Effector CD4-positive, alpha-beta T cell (primary cell): Measurements from ENCODE around the gene GLOD4.
A peak's percentile ranks its signal among the peaks of the same experiment; 100 is the strongest.
"Not testable (repeated sequence)": the region's sequence is repeated elsewhere in the genome, so short reads cannot be mapped to it uniquely, and the experiment has no call there.

Source experiments
- DNase-seq: peaks from one replicate; pipeline ENCODE4 v3.0.0-alpha.2; 2020

Gene GLOD4

DNA sequence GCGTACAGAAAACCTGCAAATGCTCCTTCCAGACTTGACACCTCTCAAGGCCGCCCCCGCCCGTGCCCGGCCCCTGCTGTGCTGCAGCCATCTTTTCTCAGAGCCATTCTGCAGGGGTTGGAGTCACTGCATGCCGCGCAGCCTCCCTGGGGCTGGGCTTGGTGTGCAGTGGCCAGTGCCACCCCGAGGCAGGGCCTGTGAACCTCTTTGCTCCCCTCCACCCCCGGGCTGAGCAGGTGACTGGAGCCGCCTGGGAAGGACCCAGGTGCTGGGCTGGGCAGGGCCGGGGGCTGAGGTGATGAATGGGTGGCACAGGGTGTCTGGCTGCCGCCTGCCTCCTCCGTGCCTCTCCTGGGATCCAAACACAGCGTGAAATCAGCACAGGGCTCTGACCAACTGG is 20.4 kb upstream of the GLOD4 start:
- DNase-seq = no peak

DNA sequence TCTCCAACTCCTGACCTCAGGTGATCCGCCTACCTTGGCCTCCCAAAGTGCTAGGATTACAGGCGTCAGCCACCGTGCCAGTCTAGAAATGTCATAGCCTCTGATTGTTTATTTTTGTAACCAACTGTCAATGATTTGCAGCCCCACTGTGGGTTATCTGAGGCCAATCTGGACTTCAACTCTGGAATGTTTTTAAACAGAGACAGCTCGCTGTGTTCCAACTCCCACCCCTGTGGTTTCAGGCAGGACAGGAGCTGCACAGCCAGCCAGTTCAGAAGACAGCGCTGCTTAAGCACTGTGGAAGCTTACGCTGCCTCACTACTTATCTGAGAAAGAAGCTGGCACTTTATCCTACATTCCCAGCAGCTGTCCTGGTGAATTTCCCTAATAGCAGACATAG is 19.6 kb upstream of the GLOD4 start:
- DNase-seq = no peak

DNA sequence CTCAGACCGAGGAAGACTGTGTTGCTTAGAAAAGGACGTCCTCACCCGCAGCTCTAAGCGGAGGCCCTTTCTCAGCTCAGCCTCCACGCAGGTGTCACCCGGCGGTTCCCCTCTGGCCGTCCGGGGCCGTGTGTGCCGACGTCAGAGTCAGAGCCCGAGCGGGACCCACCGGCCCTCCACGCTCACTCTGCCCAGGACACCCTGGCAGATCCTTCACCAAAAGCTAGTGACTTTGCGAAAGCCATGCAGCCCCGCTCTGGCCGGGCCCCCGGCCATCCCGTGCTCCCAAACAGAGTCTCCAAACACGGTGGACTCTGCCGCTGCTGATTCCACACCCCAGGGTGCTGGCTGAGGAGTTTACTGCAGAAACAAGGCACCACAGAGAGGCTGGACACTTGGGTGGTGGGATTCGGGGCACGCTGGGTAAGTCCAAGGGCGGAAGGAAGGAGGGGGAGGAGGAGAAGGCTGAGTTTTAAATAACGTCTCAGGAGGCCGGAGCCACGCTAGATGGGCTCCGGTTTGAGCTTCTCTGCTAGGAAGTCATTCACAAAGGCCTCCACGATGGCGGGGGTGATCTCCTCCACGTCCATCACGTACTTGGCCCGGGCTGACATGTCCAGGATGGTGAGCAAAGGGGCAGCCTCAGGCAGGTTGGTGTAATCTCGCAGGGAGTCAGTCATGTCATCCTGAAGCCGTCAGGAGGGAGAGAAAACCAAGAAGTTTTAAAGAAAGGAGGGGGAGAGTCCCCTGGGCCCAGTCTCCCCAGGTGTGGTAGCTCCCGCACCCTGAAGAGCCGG is 18.6 kb upstream of the GLOD4 start:
- no peak for DNase-seq

DNA sequence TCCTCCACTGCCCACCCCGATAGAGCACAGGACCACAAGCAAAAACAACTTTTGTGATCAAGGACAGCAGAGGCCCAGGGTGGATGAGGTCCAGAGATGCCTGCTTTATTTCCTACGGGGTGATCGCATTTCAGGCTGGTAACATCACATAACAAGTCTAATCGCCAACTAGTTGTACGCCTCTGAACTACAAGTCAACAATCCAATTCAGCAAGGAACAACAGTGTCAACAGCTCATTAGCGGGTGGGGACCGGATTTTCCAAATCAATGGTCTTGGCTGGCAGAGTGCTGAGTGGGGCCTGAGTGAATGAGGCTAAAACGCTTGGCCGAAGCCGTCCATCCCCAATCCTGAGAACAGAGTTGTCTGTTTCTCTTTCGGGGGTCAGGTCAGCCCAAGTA is 17.2 kb upstream of the GLOD4 start:
- DNase-seq = no peak

DNA sequence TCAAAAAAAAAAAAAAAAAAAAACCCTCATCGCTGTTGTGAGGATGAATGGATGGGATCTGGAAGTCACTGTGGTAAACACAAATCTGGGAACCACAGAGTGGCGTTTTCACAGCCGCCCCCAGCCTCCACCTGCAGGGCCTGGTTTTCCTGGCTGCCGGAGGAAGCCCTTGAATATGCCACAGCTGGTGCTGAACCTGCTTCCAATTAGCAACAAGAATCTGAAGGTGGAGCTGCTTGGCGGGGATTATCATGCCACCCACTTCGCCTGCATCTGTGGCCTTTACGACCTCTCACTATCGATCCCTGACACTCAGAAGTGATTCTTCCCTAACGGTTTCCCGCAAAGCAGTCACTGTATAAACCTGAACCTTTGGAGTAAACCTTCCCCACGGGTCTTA is 16.2 kb upstream of the GLOD4 start:
- DNase-seq = no peak

DNA sequence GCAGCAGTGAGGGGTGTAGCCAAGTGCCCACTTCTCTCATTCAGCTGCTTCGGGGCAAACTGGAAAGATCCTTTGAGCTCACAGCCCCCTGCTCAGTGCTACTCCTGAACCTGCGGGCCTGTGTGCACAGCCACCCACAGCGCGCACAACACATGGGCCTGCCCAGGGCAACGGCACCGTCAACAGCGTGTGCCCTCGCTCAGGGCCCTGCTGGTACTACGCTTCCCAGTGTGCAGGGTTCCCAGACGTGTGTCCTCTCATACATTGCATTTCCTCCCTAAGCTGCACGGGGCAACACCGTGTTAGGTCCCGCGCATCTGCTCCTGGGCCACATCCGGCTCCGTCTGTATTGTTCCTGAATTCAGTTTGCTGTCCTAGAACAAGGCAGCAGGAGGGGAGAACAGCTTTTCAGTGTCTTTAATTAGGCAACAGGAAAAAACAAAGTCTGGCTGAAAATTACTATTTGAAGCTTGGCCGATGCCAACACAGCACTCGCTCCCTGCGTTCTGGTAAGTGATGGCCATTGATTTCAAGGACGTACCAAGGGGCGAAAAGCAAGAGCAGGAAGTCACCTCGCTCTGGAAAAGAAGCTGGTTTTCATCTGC is 15.3 kb upstream of the GLOD4 start:
- DNase-seq = no peak

DNA sequence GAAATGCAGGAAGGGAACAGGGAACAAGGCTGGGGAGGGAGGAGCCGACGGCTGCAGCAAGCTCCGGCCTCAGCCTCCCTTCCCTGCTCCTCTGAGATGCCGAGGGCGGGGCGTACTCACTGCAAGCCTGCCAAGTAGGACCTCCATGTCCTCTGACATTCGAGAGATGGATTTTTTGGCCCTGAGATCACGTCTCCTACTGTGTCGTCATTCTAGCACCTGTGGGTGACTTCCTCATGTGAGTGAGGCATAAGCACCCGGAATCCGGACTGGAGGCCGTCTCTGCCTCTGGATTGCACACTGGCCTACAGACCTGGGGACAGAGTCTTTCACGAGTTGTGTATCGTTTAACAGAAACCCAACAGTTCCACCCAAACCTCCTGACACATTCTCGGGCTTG is 14.5 kb upstream of the GLOD4 start:
- no peak for DNase-seq

DNA sequence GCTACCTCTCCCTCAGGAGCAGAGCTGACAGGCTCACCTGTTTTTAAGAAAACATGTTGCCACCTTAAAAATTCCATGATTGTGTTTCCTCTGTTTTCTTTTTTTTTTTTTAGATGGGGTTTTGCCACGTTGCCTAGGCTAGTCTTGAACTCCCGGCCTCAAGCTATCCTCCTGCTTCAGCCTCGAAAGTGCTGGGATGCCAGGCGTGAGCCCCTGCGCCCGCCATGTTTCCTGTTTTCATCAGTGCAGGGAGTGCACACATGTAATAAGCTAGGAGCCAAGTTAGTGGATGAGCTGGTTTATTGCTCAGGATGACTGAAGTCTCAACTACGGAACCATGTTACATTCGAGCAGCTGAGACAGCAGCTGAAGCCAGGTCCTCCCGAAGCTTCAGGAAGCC is 13.6 kb upstream of the GLOD4 start:
- DNase-seq = no peak

DNA sequence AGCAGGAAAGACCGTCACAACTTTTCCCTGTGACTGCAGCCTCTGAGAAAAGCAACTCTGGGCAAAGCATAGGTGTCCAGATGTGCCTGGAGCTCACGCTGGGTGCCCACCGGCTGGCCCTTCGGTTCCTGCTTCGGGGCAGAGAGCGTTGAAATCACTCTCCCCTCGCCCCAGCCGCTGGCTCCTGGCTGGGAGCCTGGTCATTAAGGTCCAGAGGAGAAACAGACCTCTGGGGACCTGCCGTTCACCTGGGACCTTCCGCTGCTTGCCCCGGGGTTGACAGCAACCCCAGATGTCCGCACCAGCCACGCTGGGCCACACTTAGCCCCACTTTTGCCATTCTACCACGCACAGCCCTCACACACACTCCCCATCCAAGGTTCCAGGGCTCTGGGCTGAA is 13.2 kb upstream of the GLOD4 start:
- no peak for DNase-seq

DNA sequence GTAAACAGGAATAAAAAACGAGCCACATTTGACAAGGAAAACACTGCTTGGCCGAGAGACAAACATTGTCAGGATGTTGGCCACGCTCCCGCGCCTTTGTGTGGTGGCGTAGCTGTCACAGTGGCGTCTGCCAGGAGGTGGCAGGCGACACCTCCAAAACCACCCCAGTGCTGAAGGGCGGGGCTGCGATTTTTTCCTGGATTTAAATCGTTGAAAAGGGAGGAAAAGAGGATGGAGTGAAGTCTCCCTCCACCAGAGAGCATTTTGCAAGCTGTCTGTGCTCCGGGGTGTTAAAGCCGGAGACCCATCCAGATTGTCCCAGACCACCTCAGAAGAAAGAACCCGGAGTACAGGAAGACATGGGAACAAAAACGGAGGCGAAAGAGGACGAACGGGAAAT is 12.8 kb upstream of the GLOD4 start:
- DNase-seq = peak; percentile 18

DNA sequence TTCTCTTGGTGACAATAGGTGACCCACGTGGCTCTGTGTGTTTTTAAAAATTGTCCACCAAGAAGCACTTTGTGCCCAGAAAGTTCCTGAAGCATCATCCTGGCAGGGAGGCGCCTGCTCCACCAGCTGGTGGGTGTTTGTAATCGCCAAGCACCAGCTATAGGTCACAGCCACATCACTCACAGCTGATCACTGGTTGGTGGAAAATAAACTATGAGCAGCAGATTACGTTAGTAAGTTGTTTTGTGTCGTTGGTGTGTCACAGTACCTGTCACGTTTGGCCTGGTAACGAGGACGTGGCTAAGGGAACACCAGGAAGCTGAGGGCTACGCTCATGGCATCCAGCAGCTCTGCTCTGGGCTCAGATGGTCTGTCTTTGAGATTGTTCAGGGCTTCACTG is 10.2 kb upstream of the GLOD4 start:
- DNase-seq = no peak

DNA sequence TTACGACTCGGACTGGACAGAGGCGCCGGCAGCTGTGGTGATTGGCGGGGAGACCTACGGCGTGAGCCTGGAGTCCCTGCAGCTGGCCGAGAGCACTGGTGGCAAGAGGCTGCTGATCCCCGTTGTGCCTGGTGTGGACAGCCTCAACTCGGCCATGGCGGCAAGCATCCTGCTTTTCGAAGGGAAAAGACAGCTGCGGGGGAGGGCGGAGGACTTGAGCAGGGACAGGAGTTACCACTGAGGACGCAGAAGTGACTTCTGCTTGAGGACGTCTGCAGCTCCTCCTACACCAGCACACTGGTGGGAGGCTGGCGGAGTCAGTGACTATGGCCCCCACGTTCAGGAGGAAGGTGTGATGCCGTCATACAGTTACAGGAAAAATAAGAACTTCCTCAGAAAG is 9.7 kb upstream of the GLOD4 start:
- DNase-seq = no peak

DNA sequence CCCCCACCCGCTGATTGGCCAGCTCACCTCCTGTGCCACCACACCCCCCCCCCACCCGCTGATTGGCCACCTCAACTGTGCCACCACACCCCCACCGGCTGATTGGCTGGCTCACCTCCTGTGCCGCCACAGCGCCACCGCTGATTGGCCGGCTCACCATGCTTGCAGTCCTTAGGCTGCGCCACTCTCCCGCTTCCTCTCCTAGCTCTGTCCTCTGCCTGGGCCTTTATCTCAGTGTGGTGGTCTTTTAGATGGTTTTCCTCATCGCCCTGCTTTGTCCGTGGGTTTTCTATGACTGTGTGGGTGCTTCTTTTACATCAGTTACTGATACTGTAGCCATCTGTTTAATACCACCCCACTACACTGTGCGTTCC is 8.8 kb upstream of the GLOD4 start:
- DNase-seq = not testable (repeated sequence)

DNA sequence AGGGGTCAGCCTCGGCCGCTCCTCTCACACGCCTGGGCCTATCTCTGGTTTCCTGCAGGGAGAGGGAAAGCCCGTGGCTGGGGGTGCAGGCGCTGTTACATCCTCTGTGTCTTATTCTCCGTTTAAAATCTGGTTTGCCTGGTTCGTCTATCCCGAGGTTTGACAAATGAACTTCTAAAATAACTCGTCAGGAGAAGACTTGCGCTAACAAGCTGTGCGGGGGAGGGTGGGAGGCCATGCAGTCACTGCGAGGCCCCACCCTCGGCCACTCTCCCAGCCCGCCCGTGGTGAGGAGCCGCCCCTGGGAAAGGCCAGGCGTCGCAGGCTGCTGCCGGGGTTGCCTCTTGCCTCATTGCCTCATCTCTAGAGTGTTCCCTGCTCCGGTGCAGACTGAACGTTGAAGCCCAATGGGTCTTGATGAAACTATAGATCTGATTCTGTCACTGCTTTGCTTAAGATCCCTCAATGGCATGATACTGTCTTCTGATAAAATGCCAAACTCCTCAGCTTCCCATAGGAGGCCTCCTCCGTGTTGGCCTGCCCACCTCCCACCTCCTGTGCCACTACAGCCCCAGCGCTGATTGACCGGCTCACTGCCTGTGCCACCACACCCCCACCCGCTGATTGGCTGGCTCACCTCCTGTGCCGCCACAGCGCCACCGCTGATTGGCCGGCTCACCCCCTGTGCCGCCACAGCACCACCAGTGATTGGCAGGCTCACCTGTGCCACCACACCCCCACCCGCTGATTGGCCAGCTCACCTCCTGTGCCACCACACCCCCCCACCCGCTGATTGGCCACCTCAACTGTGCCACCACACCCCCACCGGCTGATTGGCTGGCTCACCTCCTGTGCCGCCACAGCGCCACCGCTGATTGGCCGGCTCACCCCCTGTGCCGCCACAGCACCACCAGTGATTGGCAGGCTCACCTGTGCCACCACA is 8.1 kb upstream of the GLOD4 start:
- DNase-seq = not testable (repeated sequence)

DNA sequence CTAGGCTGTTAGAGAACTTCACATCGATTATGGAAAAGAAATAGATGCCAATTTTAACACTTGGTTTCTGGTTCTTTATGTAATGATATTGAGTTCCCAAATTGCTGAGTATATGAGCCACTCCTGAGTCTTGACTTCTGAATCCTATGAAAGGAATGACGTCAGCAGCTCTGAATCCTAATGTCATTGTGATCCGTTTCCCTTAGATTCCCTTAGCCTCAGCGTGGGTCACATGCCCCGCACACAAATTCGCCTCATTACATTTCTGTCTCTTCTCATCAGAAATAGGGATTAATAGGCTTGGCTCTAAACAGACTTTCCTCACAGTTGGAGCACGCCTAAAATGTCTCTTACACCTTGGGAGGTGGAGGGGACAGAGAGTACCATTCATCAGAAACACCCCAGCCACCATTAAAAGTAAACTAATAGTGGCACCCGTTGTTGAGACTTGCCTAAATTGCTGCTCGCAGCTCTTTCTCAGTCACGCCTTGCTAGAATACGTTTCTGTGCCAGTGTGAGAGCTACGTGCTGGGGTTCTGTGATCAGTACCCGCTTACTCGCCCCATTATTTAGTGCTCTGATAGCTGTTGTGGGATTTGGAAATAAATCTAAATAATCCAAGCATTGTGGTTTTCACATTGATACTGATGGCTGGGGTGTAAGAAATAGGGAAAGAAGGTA is 7.2 kb upstream of the GLOD4 start:
- DNase-seq = no peak

DNA sequence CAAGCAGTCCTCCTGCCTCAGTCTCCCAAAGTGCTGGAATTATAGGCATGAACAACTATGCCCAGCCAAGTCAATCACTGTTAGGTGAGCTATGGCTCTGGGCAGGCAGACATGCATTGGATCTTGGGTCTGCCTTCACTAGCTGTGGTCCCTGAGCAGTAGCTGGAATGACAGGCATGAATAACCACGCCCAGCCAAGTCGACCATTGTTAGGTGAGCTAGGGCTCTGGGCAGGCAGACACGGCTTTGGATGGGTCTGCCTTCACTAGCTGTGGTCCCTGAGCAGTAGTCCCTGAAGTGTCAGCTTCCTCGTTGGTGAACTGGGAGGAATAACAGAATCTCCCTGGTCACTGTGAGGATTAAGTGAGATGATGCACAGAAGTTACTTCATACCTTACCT is 6.5 kb upstream of the GLOD4 start:
- DNase-seq = no peak

DNA sequence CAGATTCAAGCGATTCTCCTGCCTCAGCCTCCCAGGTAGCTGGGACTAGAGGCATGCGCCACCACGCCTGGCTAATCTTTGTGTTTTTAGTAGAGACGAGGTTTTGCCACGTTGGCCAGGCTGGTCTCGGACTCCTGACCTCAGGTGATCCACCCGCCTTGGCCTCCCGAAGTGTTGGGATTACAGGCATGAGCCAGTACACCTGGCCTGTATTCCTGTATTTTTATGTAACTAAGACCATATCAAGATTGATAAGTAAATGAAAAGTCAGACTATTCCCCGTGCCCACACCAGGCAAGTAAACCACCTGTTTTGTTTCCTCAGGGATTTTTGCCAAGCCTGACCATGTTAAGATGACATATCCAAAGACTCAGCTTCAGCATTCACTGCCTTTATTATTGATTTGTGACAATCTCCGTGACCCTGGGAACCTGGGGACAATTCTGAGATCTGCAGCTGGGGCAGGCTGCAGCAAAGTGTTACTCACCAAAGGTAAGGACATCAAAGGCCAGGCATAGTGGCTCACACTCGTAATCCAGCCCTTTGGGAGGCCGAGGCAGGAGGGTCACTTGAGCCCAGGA is 5.7 kb upstream of the GLOD4 start:
- no peak for DNase-seq

DNA sequence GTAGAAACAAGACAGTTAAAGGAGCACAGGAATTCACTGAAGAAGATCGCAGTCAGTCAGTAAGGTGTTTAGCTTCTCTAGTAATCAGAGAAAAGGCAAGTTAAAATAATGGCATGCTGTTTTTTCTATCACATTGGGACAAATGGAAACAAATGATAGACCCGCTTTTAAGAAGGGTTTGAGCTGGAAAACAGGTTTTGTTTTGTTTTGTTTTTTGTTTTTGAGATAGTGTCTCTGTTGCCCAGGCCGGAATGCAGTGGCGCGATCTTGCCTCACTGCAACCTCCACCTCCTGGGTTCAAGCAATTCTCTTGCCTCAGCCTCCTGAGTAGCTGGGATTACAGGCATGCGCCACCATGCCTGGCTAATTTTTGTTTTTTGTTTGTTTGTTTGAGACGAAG is 3.8 kb upstream of the GLOD4 start:
- not testable (repeated sequence) for DNase-seq

DNA sequence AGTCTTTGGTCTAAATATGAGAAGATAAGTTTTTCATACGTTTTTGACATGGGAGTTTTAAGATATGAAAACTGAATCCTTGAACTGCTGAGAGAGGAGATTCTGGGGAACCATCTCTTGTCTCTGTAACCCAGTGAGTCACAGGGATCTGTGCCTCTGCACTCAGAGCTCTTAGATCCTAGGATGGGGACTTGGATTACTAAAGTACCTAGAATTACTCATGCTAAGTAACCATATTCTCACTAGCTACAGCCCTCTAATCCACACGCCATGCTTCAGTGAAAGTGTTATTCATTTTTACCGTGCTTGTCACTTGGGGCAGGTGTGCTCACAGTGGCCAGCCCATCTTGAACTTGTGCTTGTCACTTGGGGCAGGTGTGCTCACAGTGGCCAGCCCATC is 2.1 kb upstream of the GLOD4 start:
- DNase-seq = no peak

DNA sequence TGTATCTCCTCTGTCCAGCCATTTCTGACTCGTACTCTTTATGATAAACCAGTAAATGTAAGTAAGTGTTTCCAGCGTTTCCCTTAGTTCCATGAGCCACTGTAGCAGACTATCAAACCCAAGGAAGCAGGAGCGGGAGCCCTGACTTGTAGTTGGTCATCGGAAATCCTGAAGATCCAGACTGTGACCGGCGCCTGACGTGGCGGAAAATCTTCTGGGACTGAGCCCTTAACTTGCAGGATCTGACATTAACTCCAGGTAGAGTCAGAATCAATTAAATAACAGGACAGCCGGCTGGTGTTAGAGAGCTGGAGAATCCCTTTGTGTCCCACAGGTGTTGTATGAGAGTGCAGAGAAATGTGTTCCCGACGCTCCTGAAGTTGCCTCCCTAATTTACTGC is 4.0 kb downstream of the GLOD4 start:
- no peak for DNase-seq

DNA sequence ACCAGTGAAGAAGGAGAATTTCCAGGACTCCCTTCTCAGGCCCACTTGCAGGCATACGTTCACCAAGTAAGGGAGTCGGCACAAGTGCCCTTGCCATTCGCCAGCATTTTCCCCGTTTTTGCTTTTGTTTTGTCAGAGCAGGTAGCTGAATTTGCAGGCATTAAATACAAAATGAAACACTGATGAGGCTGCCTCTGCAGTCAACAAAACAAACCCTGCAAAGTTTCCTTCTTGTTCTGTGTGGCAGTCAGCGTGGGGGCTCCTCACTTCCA is 7.8 kb downstream of the GLOD4 start:
- no peak for DNase-seq

DNA sequence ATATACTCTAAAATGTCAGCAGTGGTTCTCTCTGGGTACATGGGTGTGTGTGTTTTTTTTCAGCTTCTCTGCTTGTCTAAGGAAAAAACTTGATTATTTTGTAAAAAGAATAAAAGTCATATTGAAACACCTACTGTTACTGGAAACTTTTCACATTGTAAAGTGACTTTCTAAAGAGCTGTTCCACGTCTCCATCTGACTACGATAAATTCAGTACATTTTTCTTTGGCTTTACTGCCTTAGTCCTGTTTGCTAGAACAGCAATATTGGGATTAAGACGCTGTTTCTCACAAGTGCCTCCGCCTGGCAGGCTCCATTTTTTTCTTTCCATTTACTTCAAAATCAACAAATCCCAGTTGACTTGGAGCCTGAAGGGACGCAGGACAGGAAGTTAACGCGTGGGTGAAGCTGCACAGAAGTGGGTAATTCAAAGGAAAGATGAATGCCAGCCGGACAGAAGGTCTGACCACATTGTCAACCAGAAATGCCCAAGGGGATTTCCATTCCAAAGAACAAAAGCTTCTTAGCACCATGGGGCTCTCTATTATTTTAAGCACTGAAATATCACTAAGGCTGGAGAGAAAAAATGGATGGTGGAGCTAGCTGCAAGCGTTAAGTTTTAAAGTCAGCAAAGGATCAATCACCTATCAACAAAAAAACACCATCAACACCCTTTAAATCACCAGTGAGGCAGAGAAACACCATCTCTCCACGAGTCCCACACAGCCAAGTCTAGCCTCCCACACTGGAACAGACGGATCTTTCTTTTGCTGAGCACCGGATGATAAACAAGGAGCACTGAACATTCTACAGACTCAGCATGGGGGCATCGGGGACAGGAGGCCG is 8.4 kb downstream of the GLOD4 start:
- no peak for DNase-seq
